Hematopoietic multipotent progenitor cell treated with erythropoietin and hydrocortisone succinate and interleukin-3 and kit ligand, for 17 days (in vitro differentiated cells): ENCODE results near the gene FHIT.

Source experiments
- DNase-seq: peaks from one replicate; pipeline ENCODE4 v3.0.0-alpha.2; 2015; ENCODE audit warnings: low spot score

Gene FHIT

DNA sequence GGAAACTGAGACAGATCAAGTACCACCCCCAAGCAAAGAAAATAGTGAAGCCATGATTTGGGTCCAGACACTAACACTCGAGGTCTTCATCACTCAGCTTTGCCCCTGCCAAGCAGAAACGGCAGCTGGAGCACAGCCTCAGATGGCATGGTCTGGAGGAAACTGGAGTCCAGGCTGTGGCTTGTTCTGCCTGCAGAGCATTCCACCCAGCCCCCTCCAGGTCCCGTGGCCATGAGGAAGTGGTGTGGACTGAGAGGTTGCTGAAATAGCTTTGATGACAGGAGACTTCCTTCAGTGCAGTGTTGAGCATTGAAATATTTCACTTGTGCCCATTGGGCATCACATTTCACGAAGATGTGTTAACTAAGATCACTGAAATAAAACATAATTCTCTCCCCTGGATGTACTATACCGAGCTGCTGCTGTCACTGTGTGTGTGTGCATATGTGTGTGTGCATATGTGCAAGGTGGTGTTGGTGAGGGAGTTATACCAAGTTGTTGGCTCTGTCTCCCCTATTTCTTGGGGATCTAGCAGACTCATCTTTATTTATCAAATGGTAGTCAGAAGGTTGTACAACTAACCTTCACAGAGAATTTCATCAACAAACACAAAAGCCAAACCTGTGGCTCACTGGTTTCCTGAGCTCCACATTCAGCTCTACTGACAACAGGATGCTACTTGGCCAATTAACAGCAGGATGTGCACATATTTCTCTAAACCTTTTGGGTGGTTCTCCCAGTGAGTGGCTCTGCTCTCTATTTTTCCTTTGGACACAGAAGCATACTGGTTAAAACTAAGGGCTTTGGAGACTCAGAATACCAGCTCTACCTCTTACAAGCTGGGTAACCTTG, 1541.3 kb downstream of the FHIT start:
- DNase-seq: no peak

DNA sequence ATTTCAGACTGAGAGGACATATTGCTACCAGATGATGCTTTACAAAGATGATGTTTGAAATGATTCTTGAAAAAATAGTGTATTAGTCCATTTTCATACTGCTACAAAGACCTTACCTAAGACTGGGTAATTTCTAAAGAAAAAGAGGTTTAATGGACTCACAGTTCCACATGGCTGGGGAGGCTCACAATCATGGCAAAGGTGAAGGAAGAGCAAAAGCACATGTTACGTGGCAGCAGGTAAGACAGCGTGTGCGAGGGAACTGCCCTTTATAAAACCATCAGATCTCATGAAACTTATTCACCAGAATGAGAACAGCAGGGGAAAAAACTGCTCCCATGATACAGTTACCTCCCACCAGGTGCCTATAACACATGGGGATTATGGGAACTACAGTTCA, 1543.0 kb downstream of the FHIT start:
- no peak for DNase-seq

DNA sequence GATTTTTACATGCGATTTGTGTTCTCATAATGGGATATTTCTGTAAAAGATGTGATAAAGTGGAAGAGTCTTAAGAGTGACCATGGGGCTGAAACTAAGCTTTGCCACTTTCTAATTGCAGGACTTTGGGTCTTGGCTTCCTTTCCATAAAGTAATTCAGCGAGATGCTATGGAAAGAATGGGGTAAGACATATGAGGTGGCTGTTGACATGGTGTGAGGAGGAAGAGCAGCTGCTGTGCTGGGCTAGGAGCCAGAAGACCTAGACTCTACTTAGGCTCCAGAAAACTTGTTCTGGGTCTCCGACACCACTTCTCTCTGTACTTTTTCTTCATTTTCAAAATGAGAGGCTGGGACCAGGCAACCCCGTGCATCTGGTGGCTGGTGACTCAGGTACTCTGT, 1547.0 kb downstream of the FHIT start:
- no peak for DNase-seq

DNA sequence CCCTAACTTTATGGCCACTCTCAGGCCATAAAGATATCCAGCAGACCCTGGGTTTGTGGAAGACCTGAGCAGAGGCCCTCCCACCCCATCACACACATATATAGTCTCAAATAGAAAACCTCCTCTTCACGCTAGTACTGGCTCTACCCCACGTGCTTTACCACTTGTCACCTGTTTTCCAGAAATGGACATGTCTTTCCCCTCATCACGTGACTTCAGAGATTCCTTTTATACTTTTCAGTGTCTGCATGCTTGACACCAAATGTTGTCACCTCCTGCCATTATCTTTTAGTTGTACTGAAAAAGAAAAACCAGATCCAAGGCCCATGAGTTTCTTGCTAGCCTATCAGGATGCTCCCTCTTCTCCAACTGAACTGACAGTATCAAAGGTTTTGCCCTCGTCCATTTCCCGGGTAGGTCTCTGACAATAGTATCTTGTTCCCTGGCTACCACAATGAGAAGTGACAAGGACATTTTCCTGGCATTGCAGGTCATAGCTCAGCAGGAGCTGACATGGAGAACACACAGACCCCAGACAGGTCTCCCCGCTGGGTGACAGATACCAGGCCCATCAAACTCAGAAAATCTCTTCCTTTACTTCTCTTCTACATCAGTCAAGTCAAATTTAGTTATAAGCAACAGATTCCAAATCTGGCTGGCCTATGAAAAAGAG, 1551.5 kb downstream of the FHIT start:
- no peak for DNase-seq
